Choroid plexus epithelial cell (primary cell): ENCODE results near the gene QRFP.
A peak's percentile ranks its signal among the peaks of the same experiment; 100 is the strongest.
"Not testable (repeated sequence)": the region's sequence is repeated elsewhere in the genome, so short reads cannot be mapped to it uniquely, and the experiment has no call there.

Experiments used
- DNase-seq: peaks from one replicate; pipeline ENCODE4 v3.0.0-alpha.2; 2010; ENCODE audit warnings: low read depth
- H3K4me3 ChIP-seq: 2 replicates; pipeline ENCODE4 v1.5.1; 2011; ENCODE audit warnings: low read depth, mild to moderate bottlenecking, control low read depth, low read length, moderate library complexity
- TF ChIP-seq, protein P1 (sequence below): conservative IDR thresholded peaks from 2 replicates; pipeline ENCODE4 v1.5.1; 2011; ENCODE audit warnings: low read depth, mild to moderate bottlenecking, control low read depth, inconsistent platforms, low read length, moderate library complexity

The QRFP gene

DNA sequence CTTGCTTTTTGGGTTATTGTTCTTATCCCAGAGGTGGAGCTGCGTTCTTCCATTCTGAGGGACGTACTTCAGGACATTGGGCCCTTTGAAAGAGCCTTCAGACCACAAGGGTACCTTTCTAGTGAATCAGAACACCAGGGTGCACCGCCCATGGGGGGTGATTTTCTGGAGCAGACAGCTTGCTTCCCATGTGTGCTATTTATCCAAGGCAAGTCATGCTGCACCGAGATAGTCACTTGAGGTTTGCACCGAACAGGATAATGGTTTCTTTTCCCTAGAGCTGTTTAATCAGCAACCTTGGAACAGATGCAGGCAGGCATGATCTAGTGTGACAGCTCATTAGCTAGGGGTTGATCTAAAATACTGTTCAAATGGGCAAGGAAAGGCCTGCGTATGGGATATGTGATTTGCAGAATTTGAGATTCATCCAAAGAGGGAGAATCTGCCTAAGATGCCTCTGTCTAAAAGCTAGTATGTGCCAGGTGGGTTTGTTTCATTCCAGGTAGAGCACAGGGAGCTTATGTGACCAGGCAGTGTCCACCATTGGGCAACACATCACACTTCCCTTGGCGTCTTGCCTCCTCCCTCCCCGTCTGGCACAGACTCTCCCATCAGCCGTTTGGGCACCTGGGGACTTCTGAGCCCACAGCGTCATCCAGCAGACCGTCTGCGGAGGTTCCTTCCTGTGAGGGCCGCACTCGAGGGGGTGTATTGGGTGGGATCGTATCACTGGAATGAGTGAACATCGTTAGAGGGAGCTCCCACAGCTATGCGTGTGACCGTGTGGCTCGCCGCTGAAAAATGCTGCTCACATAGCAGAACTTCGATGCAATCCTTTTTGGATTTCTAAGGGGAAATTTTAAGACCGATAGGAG, 38.5 kb downstream of the QRFP start:
- H3K4me3 ChIP-seq = no peak overlapping the region
- DNase-seq = peak; percentile 90
- TF ChIP-seq, protein P1, sequence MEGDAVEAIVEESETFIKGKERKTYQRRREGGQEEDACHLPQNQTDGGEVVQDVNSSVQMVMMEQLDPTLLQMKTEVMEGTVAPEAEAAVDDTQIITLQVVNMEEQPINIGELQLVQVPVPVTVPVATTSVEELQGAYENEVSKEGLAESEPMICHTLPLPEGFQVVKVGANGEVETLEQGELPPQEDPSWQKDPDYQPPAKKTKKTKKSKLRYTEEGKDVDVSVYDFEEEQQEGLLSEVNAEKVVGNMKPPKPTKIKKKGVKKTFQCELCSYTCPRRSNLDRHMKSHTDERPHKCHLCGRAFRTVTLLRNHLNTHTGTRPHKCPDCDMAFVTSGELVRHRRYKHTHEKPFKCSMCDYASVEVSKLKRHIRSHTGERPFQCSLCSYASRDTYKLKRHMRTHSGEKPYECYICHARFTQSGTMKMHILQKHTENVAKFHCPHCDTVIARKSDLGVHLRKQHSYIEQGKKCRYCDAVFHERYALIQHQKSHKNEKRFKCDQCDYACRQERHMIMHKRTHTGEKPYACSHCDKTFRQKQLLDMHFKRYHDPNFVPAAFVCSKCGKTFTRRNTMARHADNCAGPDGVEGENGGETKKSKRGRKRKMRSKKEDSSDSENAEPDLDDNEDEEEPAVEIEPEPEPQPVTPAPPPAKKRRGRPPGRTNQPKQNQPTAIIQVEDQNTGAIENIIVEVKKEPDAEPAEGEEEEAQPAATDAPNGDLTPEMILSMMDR = no peak

GRCh38 chr9:130856474-130856873, 40.1 kb downstream of the QRFP start:
- TF ChIP-seq, protein P1 = no peak
- no peak for DNase-seq
- H3K4me3 ChIP-seq = no peak overlapping the region

DNA sequence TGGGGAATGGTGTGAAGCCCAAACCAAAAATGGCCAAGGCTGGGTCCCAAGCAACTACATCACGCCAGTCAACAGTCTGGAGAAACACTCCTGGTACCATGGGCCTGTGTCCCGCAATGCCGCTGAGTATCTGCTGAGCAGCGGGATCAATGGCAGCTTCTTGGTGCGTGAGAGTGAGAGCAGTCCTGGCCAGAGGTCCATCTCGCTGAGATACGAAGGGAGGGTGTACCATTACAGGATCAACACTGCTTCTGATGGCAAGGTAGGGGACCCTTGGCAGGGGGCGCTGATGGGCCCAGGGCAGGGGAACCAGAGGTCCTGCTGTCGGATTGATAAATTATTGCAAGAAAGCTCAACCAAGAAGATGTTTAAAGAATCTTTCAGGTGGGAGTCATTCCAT, 41.8 kb downstream of the QRFP start:
- no peak for DNase-seq
- no peak overlapping the region for H3K4me3 ChIP-seq
- TF ChIP-seq, protein P1 = peak; percentile 3

DNA sequence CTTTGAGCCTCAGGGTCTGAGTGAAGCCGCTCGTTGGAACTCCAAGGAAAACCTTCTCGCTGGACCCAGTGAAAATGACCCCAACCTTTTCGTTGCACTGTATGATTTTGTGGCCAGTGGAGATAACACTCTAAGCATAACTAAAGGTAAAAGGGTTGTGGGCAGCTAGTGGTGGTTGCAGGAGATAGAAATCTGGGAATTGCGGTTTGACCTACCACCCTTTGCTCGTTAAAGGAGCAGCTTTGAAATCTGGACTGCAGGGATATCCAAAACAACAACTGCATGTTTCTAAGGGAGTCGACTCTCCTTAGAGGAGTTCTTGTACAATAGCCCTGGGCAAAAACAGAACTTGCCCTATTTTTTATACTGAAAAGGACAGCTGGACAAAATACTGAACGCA, 42.5 kb downstream of the QRFP start:
- peak; percentile 41 for DNase-seq
- TF ChIP-seq, protein P1 = no peak
- H3K4me3 ChIP-seq = no peak overlapping the region

- TF ChIP-seq, protein P1 = no peak
- H3K4me3 ChIP-seq = no peak overlapping the region
- no peak for DNase-seq
Measured at GRCh38 chr9:130852801-130853200, 43.8 kb downstream of the QRFP start.

DNA sequence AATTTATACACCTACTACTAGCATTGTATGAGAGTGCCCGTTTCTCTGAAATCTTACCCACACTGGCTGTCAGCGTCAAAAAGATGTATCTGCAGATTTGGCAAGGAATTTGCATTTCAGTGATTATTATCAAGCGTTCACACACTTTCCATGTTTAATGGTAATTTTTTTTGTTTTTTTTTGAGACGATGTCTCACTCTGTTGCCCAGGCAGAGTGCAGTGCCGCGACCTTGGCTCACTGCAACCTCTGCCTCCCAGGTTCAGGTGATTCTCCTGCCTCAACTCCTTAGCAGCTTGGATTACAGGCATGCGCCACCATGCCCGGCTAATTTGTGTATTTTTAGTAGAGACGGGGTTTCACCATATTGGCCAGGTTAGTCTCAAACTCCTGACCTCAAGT, 47.3 kb downstream of the QRFP start:
- TF ChIP-seq, protein P1 = no peak
- no peak overlapping the region for H3K4me3 ChIP-seq
- no peak for DNase-seq

GRCh38 chr9:130848514-130848913, 48.1 kb downstream of the QRFP start:
- not testable (repeated sequence) for DNase-seq, H3K4me3 ChIP-seq
